ENCODE results near the gene TPP2.

- TF ChIP-seq CTCF (IDR thresholded peaks at IDR 0.05) (no peak), POLR2A (IDR thresholded peaks at IDR 0.05) (no peak)
Measured at GRCh38 chr13:102682727-102683126, 85.9 kb downstream of the TPP2 start.

All from esophagus squamous epithelium (tissue), 4 donors.